Uterus (tissue), 4 donors: Measurements from ENCODE around the gene TOMM7. TPM values are rescaled to one million over a fixed set of nuclear protein-coding genes. Genes with fewer than 3 reads are reported as not detected.

ENCODE experiments used
- DNase-seq, 2 donors: peaks; one replicate each; pipeline ENCODE4 v3.0.0-alpha.2; 2019 to 2020
- H3K27ac ChIP-seq, 2 donors: fragments of 200-600 bp; sonication (generic); 1 replicate in 1 of 2; 2 replicates in 1 of 2; pipeline ENCODE4 v1.5.1; 2016 to 2018
- H3K27me3 ChIP-seq, 2 donors: fragments of 200-600 bp; sonication (generic); one replicate each; pipeline ENCODE4 v1.5.1; 2018 to 2019; ENCODE audit warnings: control low read depth in 1 of 2
- H3K36me3 ChIP-seq, 2 donors: fragments of 200-600 bp; sonication (generic); one replicate each; pipeline ENCODE4 v1.5.1; 2019; ENCODE audit warnings: control low read depth in 1 of 2
- H3K4me1 ChIP-seq, 2 donors: fragments of 200-600 bp; sonication (generic); one replicate each; pipeline ENCODE4 v1.5.1; 2018 to 2019; ENCODE audit warnings: control low read depth in 1 of 2
- H3K4me3 ChIP-seq, 2 donors: fragments of 200-600 bp; sonication (generic); 1 replicate in 1 of 2; 2 replicates in 1 of 2; pipeline ENCODE4 v1.5.1; 2018 to 2019; ENCODE audit warnings: mild to moderate bottlenecking in 1 of 2
- H3K9me3 ChIP-seq, 2 donors: fragments of 200-600 bp; sonication (generic); one replicate each; pipeline ENCODE4 v1.5.1; 2019; ENCODE audit warnings: control low read depth in 1 of 2
- POLR2A ChIP-seq, 2 donors: fragments of 450-650 bp; IDR thresholded peaks; one replicate each; pipeline ENCODE4 v1.6.1; 2016; ENCODE audit warnings: antibody characterized with exemption in 2 of 2, mild to moderate bottlenecking in 1 of 2, moderate library complexity in 1 of 2
- intact Hi-C: fragments of 100-400 bp; cut with DNase I; formaldehyde crosslinking; loops from one replicate; pipeline ENCODE4 v1.15.1; 2023; ENCODE audit warnings: low total_unique reads
- total RNA-seq, 4 donors: library from RNA; depleted of rRNA in 3 of 4; stranded (reverse); fragments of >200 nt in 3 of 4; gene quantifications; one replicate each; pipeline versions ENCODE4 v1.1.0 to v1.2.4, GENCODE V29; 2014 to 2023
- TF ChIP-seq, protein P1 (sequence below), 4 experiments: fragments of 200-600 bp in 2 of 4; fragments of 450-650 bp in 2 of 4; sonication (generic) in 2 of 4; IDR thresholded peaks; one replicate each; pipeline ENCODE4 v1.5.1; 2016 to 2019; ENCODE audit warnings: antibody characterized with exemption in 4 of 4, mild to moderate bottlenecking in 2 of 4, moderate library complexity in 1 of 4
- donor health status: DM: yes; HTN: yes; CAD: no.

The TOMM7 gene
- total RNA-seq, 4 donors from 2014 or later, result 73.0 to 411 (median 210) TPM

DNA sequence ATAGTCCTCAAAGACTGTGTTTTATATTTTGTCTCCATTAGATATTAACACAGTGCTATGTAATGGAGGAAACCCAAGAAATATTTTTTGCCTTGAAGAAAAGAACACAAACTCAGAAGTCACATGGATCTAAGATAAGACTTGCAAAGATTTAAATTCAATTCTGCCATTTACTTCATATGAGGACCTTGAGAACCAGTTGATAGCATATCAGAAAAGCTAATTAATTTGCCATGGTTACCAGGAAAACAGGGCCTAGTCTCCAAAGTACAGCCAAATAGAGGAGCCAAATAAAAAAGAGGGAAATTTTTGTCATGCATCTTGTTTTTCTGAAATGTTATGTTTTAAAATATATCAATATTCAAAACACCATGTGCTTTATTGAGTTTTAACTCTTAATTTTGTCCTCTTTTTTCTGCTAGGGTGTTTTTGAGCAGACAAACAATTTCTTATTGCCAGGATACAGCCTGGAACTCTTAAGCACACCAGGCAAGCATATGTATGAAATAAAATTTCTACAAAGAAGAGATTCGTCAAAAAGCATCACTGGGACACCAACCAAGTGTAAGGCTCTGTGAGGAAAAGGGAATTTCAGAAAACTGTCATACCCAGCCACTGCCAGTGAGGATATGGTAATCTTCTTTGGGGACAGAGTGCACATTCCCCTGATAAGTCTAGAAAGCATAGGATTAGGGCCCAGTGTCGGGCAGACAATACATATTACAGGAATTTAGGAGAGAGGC, 10.6 kb upstream of the TOMM7 start:
- intact Hi-C loops, result no loop called here
- no peaks in the 10 kb centered on the region for H3K36me3 ChIP-seq
- H3K27me3 ChIP-seq, result no peaks in the 10 kb centered on the region
- no peak overlapping the region for H3K4me3 ChIP-seq
- no peaks in the 10 kb centered on the region for H3K9me3 ChIP-seq
- H3K4me1 ChIP-seq, result no peaks in the 10 kb centered on the region
- H3K27ac ChIP-seq, result peak overlapping the region in 1 of 2 donors; percentile 3
- TF ChIP-seq, protein P1, sequence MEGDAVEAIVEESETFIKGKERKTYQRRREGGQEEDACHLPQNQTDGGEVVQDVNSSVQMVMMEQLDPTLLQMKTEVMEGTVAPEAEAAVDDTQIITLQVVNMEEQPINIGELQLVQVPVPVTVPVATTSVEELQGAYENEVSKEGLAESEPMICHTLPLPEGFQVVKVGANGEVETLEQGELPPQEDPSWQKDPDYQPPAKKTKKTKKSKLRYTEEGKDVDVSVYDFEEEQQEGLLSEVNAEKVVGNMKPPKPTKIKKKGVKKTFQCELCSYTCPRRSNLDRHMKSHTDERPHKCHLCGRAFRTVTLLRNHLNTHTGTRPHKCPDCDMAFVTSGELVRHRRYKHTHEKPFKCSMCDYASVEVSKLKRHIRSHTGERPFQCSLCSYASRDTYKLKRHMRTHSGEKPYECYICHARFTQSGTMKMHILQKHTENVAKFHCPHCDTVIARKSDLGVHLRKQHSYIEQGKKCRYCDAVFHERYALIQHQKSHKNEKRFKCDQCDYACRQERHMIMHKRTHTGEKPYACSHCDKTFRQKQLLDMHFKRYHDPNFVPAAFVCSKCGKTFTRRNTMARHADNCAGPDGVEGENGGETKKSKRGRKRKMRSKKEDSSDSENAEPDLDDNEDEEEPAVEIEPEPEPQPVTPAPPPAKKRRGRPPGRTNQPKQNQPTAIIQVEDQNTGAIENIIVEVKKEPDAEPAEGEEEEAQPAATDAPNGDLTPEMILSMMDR (IDR thresholded peaks at IDR 0.05), result no peak
- no peak for TF ChIP-seq POLR2A (IDR thresholded peaks at IDR 0.05)
- DNase-seq, result no peak

DNA sequence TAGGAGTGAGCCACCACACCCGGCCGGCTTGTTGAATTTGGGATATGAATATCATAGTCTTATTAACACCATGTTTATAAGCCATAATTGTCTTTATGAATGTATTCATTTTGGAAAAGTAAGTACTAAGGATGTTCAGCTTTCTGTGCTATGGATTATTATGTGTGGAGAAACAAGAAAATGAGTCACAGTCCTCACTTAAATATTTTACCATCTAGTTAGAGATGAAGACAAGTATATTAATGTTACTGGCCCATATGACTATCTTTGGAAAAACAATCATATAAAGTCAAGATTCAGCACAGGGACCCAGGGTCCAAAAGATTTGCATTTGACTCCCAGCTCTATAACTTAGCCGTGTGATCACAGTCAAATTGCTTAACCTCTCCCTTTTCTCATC, 9.8 kb upstream of the TOMM7 start:
- intact Hi-C loops, result no loop called here
- Histone ChIP-seq H3K36me3 (no peaks in the 10 kb centered on the region), H3K9me3 (no peaks in the 10 kb centered on the region), H3K27ac (no peak overlapping the region), H3K4me1 (no peaks in the 10 kb centered on the region), H3K27me3 (no peaks in the 10 kb centered on the region), H3K4me3 (no peak overlapping the region)
- no peak for DNase-seq
- no peak for TF ChIP-seq POLR2A (IDR thresholded peaks at IDR 0.05)
- TF ChIP-seq, protein P1 (IDR thresholded peaks at IDR 0.05), result no peak

DNA sequence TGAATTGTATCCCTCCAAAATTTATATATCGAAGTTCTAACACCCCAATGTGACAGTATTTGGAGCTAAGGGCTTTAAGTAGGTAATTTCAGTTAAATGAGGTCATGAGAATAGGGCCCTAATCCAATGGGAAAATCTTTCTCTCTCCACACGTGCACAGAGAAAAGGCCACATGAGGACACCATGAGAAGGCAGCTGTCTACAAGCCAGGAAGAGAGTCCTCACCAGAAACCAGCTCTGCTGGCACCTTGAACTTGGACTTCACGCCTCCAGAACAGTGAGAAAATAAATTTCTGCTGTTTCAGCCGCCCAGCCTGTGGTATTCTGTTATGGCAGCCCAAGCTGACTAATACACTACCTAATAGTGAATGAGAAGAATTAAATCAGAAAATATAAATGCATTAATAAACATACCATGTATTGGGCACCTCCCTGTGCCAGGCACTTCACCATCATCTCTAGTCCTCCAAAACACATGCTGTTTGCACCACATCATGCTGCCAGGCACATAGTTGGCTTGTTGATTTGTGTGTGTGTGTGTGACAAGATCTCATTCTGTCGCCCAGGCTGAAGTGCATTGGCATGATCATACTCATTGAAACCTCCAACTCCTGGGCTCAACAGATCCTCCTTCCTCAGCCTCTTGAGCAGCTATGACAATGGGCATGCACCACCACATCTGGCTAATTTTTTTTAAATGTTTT, 9.1 kb upstream of the TOMM7 start:
- Histone ChIP-seq H3K36me3 (no peaks in the 10 kb centered on the region), H3K4me3 (no peak overlapping the region), H3K4me1 (no peaks in the 10 kb centered on the region), H3K9me3 (no peaks in the 10 kb centered on the region), H3K27me3 (no peaks in the 10 kb centered on the region), H3K27ac (no peak overlapping the region)
- no peak for DNase-seq
- no peak for TF ChIP-seq POLR2A (IDR thresholded peaks at IDR 0.05)
- TF ChIP-seq, protein P1 (IDR thresholded peaks at IDR 0.05), result no peak
- intact Hi-C loops, result no loop called here

DNA sequence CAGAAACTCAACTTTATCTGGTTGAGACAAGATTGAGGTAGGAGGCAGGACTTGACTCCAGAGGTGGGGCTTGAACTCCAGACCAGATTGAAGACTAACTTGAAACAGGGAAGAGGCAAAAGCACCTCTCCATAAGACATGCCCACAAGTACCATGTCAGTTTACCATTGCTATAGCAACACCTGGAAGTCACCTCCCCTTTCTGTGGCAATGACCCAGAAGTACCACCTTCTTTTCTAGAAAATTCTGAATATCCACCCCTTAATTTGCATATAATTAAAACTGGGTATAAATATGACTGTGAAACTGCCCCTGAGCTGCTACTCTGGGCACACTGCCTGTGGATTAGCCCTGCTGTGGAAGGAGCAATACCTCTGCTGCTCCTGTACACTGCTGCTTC, 4.9 kb upstream of the TOMM7 start:
- Histone ChIP-seq H3K27ac (no peak overlapping the region), H3K9me3 (no peaks in the 10 kb centered on the region), H3K27me3 (no peaks in the 10 kb centered on the region), H3K4me1 (no peaks in the 10 kb centered on the region), H3K36me3 (no peaks in the 10 kb centered on the region), H3K4me3 (no peak overlapping the region)
- TF ChIP-seq POLR2A (IDR thresholded peaks at IDR 0.05), result no peak
- TF ChIP-seq, protein P1 (IDR thresholded peaks at IDR 0.05), result no peak
- no peak for DNase-seq
- intact Hi-C loops, result no loop called here

DNA sequence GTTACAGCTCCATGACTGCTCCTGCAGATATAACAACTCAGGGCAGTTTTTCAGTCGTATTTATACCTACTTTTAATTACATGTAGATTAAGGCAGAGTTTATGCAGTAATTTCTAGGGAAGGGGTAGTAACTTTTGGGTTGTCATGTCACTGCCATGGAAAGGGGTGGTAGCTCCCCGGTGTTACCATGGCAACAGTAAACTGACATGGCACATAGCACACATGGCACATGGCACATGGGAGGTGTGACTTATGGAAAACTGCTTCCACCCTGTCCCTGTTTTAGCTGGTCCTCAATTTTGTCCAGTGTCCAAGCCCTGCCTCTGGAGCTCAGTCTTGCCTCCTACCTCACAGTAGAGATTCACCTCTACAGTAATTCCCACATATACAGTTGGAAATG, 3.9 kb upstream of the TOMM7 start:
- DNase-seq, result no peak
- Histone ChIP-seq H3K4me1 (no peaks in the 10 kb centered on the region), H3K27me3 (no peaks in the 10 kb centered on the region), H3K36me3 (no peaks in the 10 kb centered on the region), H3K27ac (no peak overlapping the region), H3K4me3 (no peak overlapping the region), H3K9me3 (no peaks in the 10 kb centered on the region)
- intact Hi-C loops, result no loop called here
- TF ChIP-seq, protein P1 (IDR thresholded peaks at IDR 0.05), result no peak
- TF ChIP-seq POLR2A (IDR thresholded peaks at IDR 0.05), result no peak
